Measurements from ENCODE around the gene S100PBP.

DNA sequence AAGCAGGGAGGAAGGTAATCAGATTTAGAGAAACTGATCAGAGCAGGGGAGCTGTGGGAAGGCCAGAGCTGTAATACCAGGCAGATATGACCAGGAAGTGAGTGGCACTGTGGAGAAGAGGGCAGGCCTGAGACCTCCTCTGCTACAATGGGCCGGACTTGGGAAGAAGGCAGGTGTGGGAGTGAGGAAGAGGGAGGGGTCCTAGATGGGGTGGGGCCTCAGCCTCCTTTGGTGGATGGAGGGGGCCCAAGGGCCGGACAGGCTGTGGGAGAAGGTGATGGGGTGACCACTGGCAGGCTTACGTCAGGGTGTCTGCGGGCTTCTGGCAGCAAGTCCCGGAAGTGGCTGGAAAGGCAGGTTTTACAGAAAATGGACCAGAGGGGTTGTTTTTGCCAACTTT, 63.8 kb downstream of the S100PBP start:
- TF ChIP-seq CTCF (IDR thresholded peaks at IDR 0.05): no peak
- TF ChIP-seq POLR2A (IDR thresholded peaks at IDR 0.05): no peak

Data from Peyer's patch (tissue), 4 donors.